Measurements from ENCODE around the gene LPP. TPM values are rescaled to one million over a fixed set of nuclear protein-coding genes. Genes with fewer than 3 reads are reported as not detected.

LPP gene
- total RNA-seq, 1 experiment from 2014 or later = 264 TPM

DNA sequence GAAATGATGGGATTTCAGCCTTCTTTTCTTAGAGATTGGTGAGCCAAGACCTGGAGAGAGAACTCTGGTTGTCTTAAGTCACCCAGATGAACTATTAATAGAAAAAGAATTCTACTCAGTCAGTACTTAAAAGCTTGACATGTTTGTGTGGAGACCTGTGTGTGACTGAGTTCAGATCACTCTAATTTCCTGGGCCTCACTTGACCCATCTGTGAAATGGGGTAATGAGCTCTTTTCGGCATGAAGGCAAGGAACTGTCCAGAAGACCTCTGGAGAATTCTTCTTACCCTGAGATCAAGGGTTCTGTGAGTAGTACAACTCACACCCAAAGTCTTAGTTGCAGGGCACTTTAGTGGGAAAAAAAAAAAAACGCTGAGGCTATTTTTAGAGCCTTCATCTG lies 92.9 kb downstream of the LPP start:
- no peaks in the 10 kb centered on the region for H3K27me3 Mint-ChIP-seq (ENCODE audit: unreplicated experiment)
- intact Hi-C loops (cut with micrococcal nuclease; ENCODE audit: unreplicated experiment) = no loop called here
- CTCF ChIA-PET = interaction anchor here (0.7 to 0.8 kb wide), 2 partner anchors 28 to 990 kb away, joined by 3 to 4 read pairs; no protein-coding TSS in a partner anchor
- TF ChIP-seq, protein P1, sequence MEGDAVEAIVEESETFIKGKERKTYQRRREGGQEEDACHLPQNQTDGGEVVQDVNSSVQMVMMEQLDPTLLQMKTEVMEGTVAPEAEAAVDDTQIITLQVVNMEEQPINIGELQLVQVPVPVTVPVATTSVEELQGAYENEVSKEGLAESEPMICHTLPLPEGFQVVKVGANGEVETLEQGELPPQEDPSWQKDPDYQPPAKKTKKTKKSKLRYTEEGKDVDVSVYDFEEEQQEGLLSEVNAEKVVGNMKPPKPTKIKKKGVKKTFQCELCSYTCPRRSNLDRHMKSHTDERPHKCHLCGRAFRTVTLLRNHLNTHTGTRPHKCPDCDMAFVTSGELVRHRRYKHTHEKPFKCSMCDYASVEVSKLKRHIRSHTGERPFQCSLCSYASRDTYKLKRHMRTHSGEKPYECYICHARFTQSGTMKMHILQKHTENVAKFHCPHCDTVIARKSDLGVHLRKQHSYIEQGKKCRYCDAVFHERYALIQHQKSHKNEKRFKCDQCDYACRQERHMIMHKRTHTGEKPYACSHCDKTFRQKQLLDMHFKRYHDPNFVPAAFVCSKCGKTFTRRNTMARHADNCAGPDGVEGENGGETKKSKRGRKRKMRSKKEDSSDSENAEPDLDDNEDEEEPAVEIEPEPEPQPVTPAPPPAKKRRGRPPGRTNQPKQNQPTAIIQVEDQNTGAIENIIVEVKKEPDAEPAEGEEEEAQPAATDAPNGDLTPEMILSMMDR (IDR thresholded peaks at IDR 0.05; ENCODE audit: unreplicated experiment) = no peak
- BruUV-seq (replicated peaks) = no TSS peak
- peaks cover 84% of the 10 kb centered on the region for H3K4me1 Mint-ChIP-seq (ENCODE audit: low read depth, unreplicated experiment)
- no peak overlapping the region for H3K4me3 Mint-ChIP-seq (ENCODE audit: low read depth, unreplicated experiment)
- H3K27ac Mint-ChIP-seq (ENCODE audit: unreplicated experiment) = no peak overlapping the region
- DNase-seq = no peak
- peaks cover 3% of the 10 kb centered on the region for H3K9me3 Mint-ChIP-seq (ENCODE audit: low read depth, unreplicated experiment)
- peaks cover 22% of the 10 kb centered on the region for H3K36me3 Mint-ChIP-seq (ENCODE audit: insufficient read depth, unreplicated experiment)

DNA sequence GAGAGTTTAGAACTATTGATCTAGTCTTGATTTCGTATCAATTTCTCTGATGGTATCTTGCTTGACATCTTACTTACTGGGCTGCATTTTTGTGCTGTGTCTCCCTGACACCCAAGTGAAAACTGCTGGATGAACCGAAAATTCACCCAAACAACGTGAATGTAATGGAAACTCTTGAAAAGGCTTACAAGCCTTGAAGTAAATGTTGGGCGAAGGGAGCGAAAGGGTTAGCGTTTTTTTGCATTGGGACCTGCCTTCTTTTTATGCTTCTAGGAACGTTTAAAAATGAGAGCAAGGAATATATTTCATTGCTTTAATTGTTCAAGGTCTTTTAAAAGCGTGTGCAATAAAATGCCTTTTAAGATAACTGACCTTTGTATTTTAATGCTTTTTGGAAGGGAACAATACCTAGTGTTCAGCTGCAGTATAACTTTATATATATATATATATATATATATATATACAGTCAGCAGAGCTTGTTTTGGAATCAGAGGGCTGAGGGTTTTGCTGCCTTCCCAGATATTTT lies 94.1 kb downstream of the LPP start:
- intact Hi-C loops (cut with micrococcal nuclease; ENCODE audit: unreplicated experiment) = no loop called here
- CTCF ChIA-PET = interaction anchor here (0.6 to 1.9 kb wide), 10 partner anchors 9 to 507 kb away, joined by 3 to 10 read pairs (median 3); no protein-coding TSS in a partner anchor
- Mint-ChIP-seq H3K27ac (ENCODE audit: unreplicated experiment) (peak overlapping the region; percentile 37), H3K4me1 (ENCODE audit: low read depth, unreplicated experiment) (peaks cover 73% of the 10 kb centered on the region), H3K4me3 (ENCODE audit: low read depth, unreplicated experiment) (no peak overlapping the region), H3K9me3 (ENCODE audit: low read depth, unreplicated experiment) (peaks cover 7% of the 10 kb centered on the region), H3K27me3 (ENCODE audit: unreplicated experiment) (no peaks in the 10 kb centered on the region), H3K36me3 (ENCODE audit: insufficient read depth, unreplicated experiment) (peaks cover 26% of the 10 kb centered on the region)
- no peak for DNase-seq
- TF ChIP-seq, protein P1 (IDR thresholded peaks at IDR 0.05; ENCODE audit: unreplicated experiment) = no peak
- no TSS peak for BruUV-seq (replicated peaks)

DNA sequence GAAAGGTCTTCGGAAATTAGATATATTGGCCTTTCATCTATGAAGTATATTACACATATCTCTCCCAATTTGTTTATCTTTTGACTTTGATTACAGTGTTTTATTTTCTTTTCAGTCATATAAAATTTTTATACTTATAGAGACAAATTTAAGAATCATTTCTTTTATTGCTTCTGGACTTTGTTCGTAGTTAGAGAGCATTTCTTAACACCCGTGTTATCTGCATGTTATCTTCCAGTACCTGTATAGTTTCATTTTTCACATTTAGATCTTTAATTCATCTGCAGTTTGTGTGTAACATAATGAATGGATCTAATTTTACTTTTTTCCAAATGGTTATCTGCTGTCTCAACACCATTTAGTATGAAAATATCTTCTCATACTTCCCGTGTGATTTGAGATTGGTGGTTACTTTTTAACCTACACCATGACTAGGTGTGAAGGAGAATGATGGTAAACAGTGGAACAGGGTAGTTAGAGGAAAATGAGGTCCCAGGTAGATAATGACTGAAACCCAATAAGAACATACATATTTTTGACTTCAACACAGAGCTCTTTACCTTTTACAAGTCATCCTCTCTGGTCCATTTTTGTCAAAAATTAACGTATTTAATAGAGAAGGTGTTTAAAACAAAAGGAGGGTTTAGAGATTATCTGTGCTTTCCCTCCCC lies 99.3 kb downstream of the LPP start:
- peaks cover 6% of the 10 kb centered on the region for H3K36me3 Mint-ChIP-seq (ENCODE audit: insufficient read depth, unreplicated experiment)
- TF ChIP-seq, protein P1 (IDR thresholded peaks at IDR 0.05; ENCODE audit: unreplicated experiment) = no peak
- DNase-seq = no peak
- no peak overlapping the region for H3K27ac Mint-ChIP-seq (ENCODE audit: unreplicated experiment)
- no peaks in the 10 kb centered on the region for H3K27me3 Mint-ChIP-seq (ENCODE audit: unreplicated experiment)
- no TSS peak for BruUV-seq (replicated peaks)
- intact Hi-C loops (cut with micrococcal nuclease; ENCODE audit: unreplicated experiment) = no loop called here
- peaks cover 56% of the 10 kb centered on the region for H3K4me1 Mint-ChIP-seq (ENCODE audit: low read depth, unreplicated experiment)
- peaks cover 7% of the 10 kb centered on the region for H3K9me3 Mint-ChIP-seq (ENCODE audit: low read depth, unreplicated experiment)
- CTCF ChIA-PET = interaction anchor here (0.7 kb wide), 1 partner anchor 9 kb away, joined by 3 read pairs; no protein-coding TSS in a partner anchor
- no peak overlapping the region for H3K4me3 Mint-ChIP-seq (ENCODE audit: low read depth, unreplicated experiment)

DNA sequence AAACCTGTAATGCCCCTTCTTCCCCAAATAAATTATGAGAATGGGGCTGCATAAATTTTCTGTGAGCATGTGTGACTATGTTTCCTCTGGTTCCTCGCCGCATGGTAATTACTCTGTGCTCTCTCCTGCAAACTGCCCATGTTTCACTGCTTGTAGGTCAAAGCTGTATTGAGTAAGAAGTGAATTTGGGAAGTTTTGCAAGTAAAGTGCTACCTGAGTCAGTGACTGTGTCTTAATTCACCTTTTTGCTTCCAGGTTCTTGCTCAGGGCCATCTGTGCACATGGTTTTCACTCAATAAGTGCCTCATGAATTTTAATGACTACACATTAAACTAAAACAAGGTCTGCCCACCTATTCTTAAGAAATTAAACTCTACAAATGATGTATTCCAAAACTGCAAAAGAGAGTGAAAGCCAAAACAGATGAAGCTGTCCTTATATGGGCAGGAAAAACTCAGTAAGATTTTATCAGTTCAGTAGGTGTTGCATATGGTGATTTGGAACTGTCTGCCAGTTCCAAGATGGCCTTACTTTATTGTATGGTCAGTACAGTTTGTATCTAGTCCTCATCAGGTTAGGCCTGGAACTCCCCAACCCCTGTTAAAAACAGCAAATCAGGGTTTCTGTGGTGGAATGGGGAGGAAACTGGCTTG lies 100.0 kb downstream of the LPP start:
- CTCF ChIA-PET = interaction anchor here (0.7 kb wide), 1 partner anchor 10 kb away, joined by 3 read pairs; no protein-coding TSS in a partner anchor
- Mint-ChIP-seq H3K4me1 (ENCODE audit: low read depth, unreplicated experiment) (peaks cover 54% of the 10 kb centered on the region), H3K4me3 (ENCODE audit: low read depth, unreplicated experiment) (no peak overlapping the region), H3K36me3 (ENCODE audit: insufficient read depth, unreplicated experiment) (peaks cover 6% of the 10 kb centered on the region), H3K27me3 (ENCODE audit: unreplicated experiment) (no peaks in the 10 kb centered on the region), H3K27ac (ENCODE audit: unreplicated experiment) (no peak overlapping the region), H3K9me3 (ENCODE audit: low read depth, unreplicated experiment) (peaks cover 7% of the 10 kb centered on the region)
- no peak for DNase-seq
- BruUV-seq (replicated peaks) = no TSS peak
- intact Hi-C loops (cut with micrococcal nuclease; ENCODE audit: unreplicated experiment) = no loop called here
- TF ChIP-seq, protein P1 (IDR thresholded peaks at IDR 0.05; ENCODE audit: unreplicated experiment) = no peak
